Activated CD8-positive, alpha-beta T cell treated with anti-CD3 and anti-CD28 coated beads for 36 hours (primary cell): ENCODE results near the gene HTRA2. TPM values are rescaled to one million over a fixed set of nuclear protein-coding genes. Genes with fewer than 3 reads are reported as not detected.

ENCODE experiments used
- ATAC-seq: fragments of 200-7000 bp; cut with Tn5 transposase; one replicate; pipeline ENCODE4 v1.10.0; 2021; ENCODE audit warnings: mild to moderate bottlenecking, moderate library complexity
- CTCF ChIA-PET: fragments of 350-600 bp; sonication (Branson Sonifier 250); formaldehyde crosslinking; loops from one replicate; lab custom pipeline; 2021; ENCODE audit warnings: antibody characterized with exemption; lab: Charles Lee
- POLR2A ChIA-PET: fragments of 350-600 bp; sonication (Branson Sonifier 250); formaldehyde crosslinking; loops from one replicate; lab custom pipeline; 2021; ENCODE audit warnings: antibody characterized with exemption; lab: Charles Lee
- DNase-seq: peaks from one replicate; pipeline ENCODE4 v3.0.0-alpha.2; 2020
- H3K27ac Mint-ChIP-seq: one replicate; pipeline ENCODE4 v1.8.0; 2021; ENCODE audit warnings: mild to moderate bottlenecking, mixed read lengths
- H3K27me3 Mint-ChIP-seq: one replicate; pipeline ENCODE4 v1.8.0; 2021; ENCODE audit warnings: mixed read lengths
- H3K36me3 Mint-ChIP-seq: one replicate; pipeline ENCODE4 v1.8.0; 2021; ENCODE audit warnings: low read depth, mixed read lengths
- H3K4me1 Mint-ChIP-seq: one replicate; pipeline ENCODE4 v1.8.0; 2021; ENCODE audit warnings: low read depth, mixed read lengths
- H3K4me3 Mint-ChIP-seq: one replicate; pipeline ENCODE4 v1.8.0; 2021; ENCODE audit warnings: mild to moderate bottlenecking, moderate library complexity, mixed read lengths
- H3K9me3 Mint-ChIP-seq: one replicate; pipeline ENCODE4 v1.8.0; 2021; ENCODE audit warnings: mixed read lengths
- intact Hi-C: fragments of 100-400 bp; cut with micrococcal nuclease; formaldehyde crosslinking; loops from one replicate; pipeline ENCODE4 v1.10.0; 2022
- total RNA-seq, 2 experiments: library from RNA; stranded (reverse); gene quantifications; one replicate each; pipeline ENCODE4 v1.2.3, GENCODE V29; 2021
- TF ChIP-seq, protein P1 (sequence below): fragments of 200-600 bp; IDR thresholded peaks from one replicate; pipeline ENCODE4 v1.8.0; 2022; ENCODE audit warnings: antibody characterized with exemption, mild to moderate bottlenecking

Gene HTRA2
- total RNA-seq, 2 experiments from 2014 or later = 42.0 to 45.0 TPM

DNA sequence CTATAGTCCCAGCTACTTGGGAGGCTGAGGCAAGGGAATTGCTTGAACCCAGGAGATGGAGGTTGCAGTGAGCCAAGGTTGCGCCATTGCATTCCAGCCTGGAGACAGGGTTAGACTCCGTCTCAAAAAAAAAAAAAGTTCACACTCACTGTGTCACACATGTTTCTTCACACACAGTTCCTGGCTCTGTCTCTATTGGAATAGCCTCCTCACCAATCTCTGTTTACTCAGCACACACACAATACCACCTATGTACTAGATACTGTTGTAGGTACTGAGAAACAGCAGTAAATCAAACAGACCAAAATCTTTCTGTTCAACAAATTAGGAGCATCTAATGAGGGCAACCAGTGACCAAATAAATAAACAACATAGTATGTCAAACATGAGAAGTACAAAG lies 43.6 kb upstream of the HTRA2 start:
- no peak for ATAC-seq
- Mint-ChIP-seq H3K27me3 (no peaks in the 10 kb centered on the region), H3K4me1 (peaks cover 16% of the 10 kb centered on the region), H3K27ac (no peak overlapping the region), H3K4me3 (no peak overlapping the region), H3K36me3 (peaks cover 19% of the 10 kb centered on the region), H3K9me3 (no peaks in the 10 kb centered on the region)
- POLR2A ChIA-PET = interaction anchor here (0.9 to 1.7 kb wide), 2 partner anchors 9 to 14 kb away, joined by 4 read pairs; partner anchors contain the start of gene LBX2
- no peak for DNase-seq
- TF ChIP-seq, protein P1, sequence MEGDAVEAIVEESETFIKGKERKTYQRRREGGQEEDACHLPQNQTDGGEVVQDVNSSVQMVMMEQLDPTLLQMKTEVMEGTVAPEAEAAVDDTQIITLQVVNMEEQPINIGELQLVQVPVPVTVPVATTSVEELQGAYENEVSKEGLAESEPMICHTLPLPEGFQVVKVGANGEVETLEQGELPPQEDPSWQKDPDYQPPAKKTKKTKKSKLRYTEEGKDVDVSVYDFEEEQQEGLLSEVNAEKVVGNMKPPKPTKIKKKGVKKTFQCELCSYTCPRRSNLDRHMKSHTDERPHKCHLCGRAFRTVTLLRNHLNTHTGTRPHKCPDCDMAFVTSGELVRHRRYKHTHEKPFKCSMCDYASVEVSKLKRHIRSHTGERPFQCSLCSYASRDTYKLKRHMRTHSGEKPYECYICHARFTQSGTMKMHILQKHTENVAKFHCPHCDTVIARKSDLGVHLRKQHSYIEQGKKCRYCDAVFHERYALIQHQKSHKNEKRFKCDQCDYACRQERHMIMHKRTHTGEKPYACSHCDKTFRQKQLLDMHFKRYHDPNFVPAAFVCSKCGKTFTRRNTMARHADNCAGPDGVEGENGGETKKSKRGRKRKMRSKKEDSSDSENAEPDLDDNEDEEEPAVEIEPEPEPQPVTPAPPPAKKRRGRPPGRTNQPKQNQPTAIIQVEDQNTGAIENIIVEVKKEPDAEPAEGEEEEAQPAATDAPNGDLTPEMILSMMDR = no peak
- CTCF ChIA-PET = interaction anchor here (5.5 to 5.9 kb wide), 2 partner anchors 8 to 46 kb away, joined by 32 to 33 read pairs; no protein-coding TSS in a partner anchor
- intact Hi-C loops = no loop called here

DNA sequence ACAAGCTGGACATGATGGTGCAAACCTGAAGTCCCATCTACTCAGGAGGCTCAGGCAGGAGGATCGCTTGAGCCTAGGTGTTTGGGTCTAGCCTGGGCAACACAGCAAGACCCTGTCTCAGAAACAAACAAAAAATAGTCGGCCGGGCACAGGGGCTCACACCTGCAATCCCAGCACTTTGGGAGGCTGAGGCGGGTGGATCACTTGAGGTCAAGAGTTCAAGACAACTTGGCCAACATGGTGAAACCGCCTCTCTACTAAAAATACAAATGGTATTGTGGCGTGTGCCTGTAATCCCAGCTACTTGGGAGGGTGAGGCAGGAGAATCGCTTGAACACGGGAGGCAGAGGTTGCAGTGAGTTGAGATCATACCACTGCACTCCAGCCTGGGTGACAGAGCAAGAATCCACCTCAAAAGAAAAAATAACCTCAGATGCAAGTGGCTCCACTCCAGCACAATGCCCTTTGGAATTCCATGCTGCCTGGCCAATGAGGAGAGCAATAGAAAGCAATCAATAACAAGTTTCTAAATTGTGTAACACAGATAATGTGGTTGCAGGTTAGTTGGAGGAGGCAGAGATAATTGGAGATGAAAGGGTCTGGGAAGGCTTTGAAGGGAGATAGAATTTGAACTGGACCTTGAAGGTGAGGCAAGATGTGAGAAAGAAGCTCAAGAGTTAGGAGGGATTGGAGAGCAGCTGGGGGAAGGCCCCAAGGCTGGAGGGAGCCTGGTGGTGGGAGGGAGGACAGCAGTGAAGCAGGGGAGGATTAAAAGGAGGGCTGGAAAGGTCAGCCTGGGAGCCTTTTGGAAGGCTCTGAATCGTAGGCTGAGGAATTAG lies 40.9 kb upstream of the HTRA2 start:
- H3K9me3 Mint-ChIP-seq = no peaks in the 10 kb centered on the region
- no peak for DNase-seq
- intact Hi-C loops = no loop called here
- peaks cover 6% of the 10 kb centered on the region for H3K4me1 Mint-ChIP-seq
- H3K4me3 Mint-ChIP-seq = no peak overlapping the region
- ChIA-PET CTCF (interaction anchor here (0.9 to 2.1 kb wide), 3 partner anchors 43 to 99 kb away, joined by 3 to 6 read pairs (median 4); no protein-coding TSS in a partner anchor), POLR2A (interaction anchor here (0.9 to 1.2 kb wide), 4 partner anchors 13 to 67 kb away, joined by 3 to 4 read pairs (median 3); partner anchors contain the start of genes AUP1 and HTRA2)
- peaks cover 20% of the 10 kb centered on the region for H3K36me3 Mint-ChIP-seq
- H3K27me3 Mint-ChIP-seq = no peaks in the 10 kb centered on the region
- no peak overlapping the region for H3K27ac Mint-ChIP-seq
- TF ChIP-seq, protein P1 = no peak
- no peak for ATAC-seq

DNA sequence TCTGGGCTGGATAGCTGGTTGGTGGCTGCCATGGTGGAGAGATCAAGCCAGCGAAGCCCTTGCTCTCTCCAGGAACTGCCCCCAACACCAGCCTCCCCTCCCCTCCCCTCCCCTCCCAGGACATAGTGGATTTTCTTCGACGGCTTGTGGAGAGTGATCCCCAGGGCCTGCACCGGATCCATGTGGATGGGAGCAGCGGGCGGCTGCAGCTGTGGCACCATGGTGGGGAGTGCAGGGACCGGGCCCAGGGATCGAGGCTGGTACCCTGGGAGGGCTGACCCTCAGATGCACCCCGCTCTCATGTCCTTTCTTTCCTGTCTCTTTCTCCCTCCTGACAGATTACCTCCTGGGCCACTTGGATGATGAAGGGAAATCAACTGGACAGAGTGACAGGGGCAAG lies 39.8 kb upstream of the HTRA2 start:
- H3K27me3 Mint-ChIP-seq = no peaks in the 10 kb centered on the region
- H3K4me3 Mint-ChIP-seq = no peak overlapping the region
- CTCF ChIA-PET = interaction anchor here (0.9 to 2.1 kb wide), 2 partner anchors 42 to 96 kb away, joined by 4 to 6 read pairs; no protein-coding TSS in a partner anchor
- H3K9me3 Mint-ChIP-seq = no peaks in the 10 kb centered on the region
- intact Hi-C loops = no loop called here
- peaks cover 19% of the 10 kb centered on the region for H3K36me3 Mint-ChIP-seq
- no peak for DNase-seq
- no peak overlapping the region for H3K27ac Mint-ChIP-seq
- H3K4me1 Mint-ChIP-seq = peaks cover 2% of the 10 kb centered on the region
- no peak for ATAC-seq
- TF ChIP-seq, protein P1 = no peak
- POLR2A ChIA-PET = interaction anchor here (0.9 to 1.2 kb wide), 3 partner anchors 12 to 39 kb away, joined by 3 to 4 read pairs (median 3); partner anchors contain the start of genes AUP1 and HTRA2

DNA sequence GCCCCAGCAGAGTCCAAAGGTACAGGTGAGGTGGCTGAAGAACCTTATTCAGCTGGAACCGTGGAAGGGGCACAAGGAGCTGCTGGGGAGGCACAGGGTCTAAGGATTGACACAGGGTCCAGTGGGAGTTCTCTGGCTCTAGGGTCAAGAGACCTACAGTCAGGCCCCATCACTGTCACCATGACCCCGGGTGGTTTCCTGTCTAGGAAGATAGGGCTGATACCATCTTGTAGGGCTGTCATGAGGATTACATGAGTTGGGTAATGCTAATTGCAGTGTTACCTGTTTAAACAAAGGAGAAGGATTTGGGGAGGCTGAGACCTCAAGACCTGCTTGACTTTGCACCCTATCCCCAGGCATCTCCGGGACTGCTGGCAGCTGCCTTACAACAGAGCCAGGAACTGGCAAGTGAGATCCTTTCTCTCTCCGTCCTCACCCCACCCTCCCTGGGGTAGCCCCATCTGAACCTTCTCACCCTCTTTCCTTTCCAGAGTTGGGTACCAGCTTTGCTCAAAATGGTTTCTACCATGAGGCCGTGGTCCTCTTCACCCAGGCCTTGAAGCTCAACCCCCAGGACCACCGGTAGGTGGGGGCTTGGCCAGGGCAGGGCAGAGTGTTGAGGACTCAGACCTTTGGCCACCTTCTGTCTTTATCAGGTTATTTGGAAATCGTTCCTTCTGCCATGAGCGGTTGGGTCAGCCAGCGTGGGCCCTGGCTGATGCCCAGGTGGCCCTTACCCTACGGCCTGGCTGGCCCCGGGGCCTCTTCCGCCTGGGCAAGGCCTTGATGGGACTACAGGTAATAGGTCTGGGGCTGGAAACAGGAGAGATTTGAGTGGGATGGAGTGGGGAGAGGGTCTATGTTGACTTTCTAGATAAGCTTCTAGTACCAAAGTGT lies 37.8 kb upstream of the HTRA2 start:
- Mint-ChIP-seq H3K4me3 (no peak overlapping the region), H3K9me3 (no peaks in the 10 kb centered on the region), H3K36me3 (peaks cover 12% of the 10 kb centered on the region), H3K4me1 (no peaks in the 10 kb centered on the region), H3K27me3 (no peaks in the 10 kb centered on the region), H3K27ac (no peak overlapping the region)
- ChIA-PET POLR2A (interaction anchor here (0.8 to 1.4 kb wide), 2 partner anchors 9 to 11 kb away, joined by 3 to 4 read pairs; no protein-coding TSS in a partner anchor), CTCF (interaction anchor here (2.1 to 5.7 kb wide), 2 partner anchors 9 to 96 kb away, joined by 5 to 32 read pairs; partner anchors contain the start of genes CCDC142 and TTC31)
- TF ChIP-seq, protein P1 = no peak
- ATAC-seq (no peak), DNase-seq (no peak)
- intact Hi-C loops = no loop called here
